ENCODE results near the gene CDCP2.
"Not testable (repeated sequence)": the region's sequence is repeated elsewhere in the genome, so short reads cannot be mapped to it uniquely, and the experiment has no call there.

The CDCP2 gene

GRCh38 chr1:54114001-54114400 lies 38.8 kb downstream of the CDCP2 start:
- FAIRE-seq = no peak

DNA sequence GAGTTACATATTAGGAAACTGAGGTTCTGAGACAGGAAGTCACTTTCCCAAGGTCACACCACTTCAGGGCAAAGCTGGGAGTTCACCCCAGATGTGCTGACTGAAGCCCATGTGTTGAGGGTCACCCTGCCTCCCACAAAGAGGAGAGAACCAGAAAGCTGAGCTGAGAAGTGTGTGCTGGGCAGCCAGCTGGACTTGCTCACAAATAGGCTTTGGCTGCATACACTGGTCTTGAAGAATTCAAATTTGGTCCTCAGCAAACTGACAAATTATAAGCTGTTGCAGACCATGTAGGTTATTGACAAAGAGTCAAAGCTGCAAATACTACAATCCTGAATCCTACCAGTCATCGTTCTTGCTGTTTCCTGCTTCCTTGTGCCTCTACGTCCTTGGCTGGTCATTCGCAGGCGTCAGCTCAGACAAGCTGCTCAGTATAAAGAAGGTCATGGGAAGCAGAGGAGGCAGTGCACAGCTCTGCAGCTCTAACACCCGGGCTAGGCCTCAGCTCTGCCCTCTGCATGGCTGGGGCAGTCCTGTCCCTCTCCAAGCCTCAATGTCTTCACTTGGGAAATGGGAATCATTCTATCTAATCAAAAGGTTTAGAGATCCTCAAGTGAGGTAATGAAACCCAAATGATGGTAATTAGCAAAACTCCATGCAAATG lies 40.0 kb downstream of the CDCP2 start:
- FAIRE-seq = no peak

GRCh38 chr1:54112027-54112426 lies 40.8 kb downstream of the CDCP2 start:
- FAIRE-seq = no peak

- no peak for FAIRE-seq
Observed at GRCh38 chr1:54111624-54112023, 41.2 kb downstream of the CDCP2 start.

GRCh38 chr1:54110996-54111395 lies 41.8 kb downstream of the CDCP2 start:
- FAIRE-seq = no peak

GRCh38 chr1:54109129-54110090 lies 43.4 kb downstream of the CDCP2 start:
- no peak for FAIRE-seq

DNA sequence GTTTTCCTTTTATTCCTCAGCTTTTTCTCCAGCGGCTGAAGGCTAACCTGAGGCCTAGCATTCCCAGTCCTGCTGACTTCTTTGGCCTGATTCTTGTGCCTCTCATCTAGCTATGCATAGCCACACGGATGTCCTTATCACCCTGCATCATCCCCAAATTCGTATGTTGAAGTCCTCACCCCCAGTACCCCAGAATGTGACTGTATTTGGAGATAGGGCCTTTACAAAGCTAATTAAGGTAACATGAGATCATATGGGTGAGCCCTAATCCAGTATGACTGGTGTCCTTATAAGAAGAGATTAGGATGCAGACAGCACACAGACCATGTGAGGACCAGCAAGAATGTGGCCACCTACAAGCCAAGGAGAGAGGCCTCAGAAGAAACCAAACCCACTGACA lies 44.6 kb downstream of the CDCP2 start:
- no peak for FAIRE-seq

DNA sequence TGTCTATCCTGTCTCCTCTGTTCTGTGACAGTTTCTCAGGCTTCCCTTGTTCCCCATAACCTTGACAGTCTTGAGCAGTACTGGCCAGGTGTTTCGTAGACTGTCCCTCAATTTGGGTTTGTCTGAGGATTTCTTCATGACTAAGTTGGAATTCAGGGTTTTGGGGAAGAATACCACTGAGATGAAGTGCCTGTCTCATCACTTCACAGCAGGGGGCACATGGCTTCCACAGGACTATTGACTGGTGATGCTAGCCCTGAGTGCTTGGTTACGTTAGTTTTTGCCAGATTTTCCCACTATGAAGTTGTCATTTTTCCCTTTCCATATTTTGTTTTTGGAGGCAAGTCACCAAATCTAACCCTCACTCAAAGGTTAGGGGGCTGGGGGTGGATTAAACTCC lies 45.7 kb downstream of the CDCP2 start:
- no peak for FAIRE-seq

GRCh38 chr1:54105736-54106269 lies 47.0 kb downstream of the CDCP2 start:
- FAIRE-seq = no peak

DNA sequence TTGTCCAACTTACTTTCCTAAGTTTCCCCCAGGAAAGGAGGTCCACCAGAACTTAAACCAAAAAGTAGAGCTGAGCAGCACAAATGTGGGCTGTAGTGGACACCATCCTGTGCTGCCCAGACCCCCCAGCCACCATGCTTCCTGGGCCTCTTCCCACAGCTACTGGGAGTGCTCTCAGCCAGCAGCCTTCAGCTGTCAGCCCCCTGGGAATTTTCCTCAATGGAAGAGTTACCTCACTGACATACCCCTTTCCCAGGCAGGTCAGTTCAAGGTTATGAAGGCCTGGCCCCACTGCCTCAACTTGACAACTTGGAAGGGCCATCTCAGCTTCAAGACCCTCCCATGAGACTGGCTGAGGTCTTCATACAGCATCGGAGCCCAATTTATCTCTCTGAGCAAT lies 47.7 kb downstream of the CDCP2 start:
- FAIRE-seq = no peak

GRCh38 chr1:54104613-54105012 lies 48.2 kb downstream of the CDCP2 start:
- not testable (repeated sequence) for FAIRE-seq

GRCh38 chr1:54103414-54103813 lies 49.4 kb downstream of the CDCP2 start:
- no peak for FAIRE-seq

- FAIRE-seq = no peak
Observed at GRCh38 chr1:54100500-54100899, 52.3 kb downstream of the CDCP2 start.

DNA sequence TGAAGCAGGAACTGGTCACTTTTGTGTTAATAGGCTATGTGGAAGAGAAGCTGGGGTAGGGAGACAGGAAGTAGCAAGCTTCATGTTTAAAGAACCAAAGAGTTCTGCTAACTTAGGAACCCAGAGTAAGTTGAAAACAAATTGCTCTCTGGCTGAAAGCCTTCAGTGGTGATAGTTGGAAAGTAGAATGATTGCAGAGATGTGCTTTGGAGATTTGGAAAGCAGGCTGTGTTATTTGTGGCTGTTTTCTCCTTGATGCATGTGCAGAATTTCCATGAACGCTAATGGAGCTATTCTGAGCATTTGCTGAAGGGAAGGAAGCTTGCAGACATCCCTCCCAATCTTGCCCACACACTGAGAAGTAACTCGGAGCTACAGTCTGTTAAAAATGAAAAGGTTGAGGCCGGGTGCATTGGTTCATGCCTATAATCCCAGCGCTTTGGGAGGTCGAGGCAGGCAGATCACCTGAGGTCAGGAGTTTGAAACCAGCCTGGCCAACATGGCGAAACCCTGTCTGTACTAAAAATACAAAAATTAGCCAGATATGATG lies 53.7 kb downstream of the CDCP2 start:
- no peak for FAIRE-seq

GRCh38 chr1:54096877-54097240 lies 55.9 kb downstream of the CDCP2 start:
- no peak for FAIRE-seq

GRCh38 chr1:54096227-54096876 lies 56.4 kb downstream of the CDCP2 start:
- FAIRE-seq = no peak

DNA sequence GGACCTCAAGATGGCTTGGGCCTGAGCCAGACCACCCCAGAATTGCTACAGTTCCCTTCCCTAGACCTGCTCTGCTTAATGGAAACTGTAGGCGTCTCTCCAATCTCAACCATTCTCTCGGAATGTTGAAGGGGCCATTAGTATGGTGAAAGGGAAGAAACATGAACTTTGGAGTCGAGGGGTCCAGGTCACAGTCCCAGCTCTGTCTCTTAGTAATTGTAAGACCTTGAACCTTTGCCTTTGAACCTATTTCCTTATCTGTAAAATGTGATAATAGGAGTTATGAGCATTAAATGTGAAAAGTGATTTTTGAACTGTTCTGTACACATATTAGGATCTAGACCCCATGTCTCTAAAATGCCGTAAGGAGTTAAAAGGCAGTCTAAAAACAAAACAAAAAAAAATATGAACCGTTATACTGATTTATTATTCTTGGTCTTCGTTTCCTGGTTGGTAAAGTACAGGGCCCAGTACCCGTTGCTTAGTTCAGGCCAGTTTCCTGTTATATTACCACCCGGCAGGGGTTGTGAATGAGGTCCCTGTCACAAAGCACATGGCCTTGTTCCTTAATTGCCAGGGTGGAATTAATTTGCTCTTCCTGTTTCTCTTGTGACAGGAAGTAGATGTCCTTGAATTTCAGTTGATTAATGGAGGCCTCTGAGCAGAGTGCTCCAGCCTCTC lies 57.1 kb downstream of the CDCP2 start:
- no peak for FAIRE-seq

DNA sequence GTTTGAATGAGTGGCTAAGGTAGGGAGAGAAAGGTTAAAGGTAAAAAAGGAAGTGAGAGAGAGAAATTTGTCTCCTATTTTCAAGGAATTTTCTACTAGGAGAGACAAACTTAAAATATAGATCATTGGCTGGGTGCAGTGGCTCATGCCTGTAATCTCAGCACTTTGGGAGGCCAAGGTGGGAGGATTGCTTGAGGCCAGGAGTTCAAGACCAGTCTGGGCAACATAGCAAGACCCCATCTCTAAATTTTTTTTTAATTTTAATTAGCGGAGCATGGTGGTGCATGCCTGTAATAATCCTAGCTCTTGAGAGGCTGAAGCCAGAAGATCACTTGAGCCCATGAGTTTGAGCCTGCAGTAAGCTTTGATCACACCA lies 58.1 kb downstream of the CDCP2 start:
- FAIRE-seq = not testable (repeated sequence)

DNA sequence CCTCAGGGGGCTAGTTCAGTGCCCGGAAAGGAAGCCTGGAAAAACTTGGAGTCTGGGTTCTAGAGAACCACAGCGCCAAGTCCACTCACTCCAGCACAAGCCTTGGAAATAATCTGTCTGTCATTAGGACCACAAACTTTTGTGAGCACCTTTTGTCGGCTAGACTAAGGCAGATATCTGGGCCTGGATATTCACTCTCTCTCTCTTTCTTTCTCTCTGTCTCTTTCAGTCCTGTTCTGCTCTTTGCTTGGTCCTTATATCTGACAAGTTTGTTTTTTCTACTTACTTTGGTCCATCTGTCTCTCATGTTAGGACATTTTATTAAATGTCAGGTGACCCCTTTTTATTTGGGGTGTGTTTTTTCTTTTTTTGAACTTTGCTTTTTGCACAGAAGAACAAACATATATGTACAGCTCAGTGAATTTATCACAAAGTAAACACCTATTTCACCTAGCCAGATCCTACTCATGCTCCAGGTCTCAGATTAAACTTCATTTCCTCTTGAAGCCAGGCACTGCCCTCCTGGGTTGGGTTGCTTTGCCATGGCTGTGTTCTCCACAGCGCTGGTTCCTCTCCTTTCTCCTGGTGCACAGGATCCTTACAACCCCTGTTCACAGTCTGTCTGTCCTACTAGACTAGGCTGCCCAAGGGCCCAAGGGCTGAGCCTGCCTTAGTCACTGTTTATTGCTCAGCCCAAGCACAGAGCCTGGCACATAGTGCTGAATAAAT lies 58.6 kb downstream of the CDCP2 start:
- FAIRE-seq = no peak

- no peak for FAIRE-seq
Observed at GRCh38 chr1:54091666-54092065, 61.1 kb downstream of the CDCP2 start.

DNA sequence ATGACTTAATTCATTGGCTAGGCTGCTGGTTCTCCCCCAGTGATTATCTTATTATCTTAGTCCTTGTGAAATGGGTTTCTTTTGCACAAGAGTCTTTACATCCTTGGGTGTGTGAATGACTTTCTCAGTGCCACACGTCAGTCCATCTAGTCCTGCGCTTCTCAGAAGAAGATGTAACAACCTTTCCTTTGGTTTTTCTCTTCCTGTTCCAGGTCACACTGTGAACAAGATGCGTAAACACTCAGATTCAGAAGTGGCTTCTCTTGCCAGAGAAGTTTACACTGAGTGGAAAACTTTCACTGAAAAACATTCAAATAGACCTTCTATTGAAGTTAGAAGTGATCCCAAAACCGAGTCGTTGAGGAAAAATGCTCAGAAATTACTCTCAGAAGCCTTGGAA lies 64.4 kb downstream of the CDCP2 start:
- no peak for FAIRE-seq

GRCh38 chr1:54086754-54087153 lies 66.0 kb downstream of the CDCP2 start:
- no peak for FAIRE-seq

Data from G401.6 (cell line).